ENCODE data around the gene ZFPL1. TPM values are rescaled to one million over a fixed set of nuclear protein-coding genes. Genes with fewer than 3 reads are reported as not detected.

Gene ZFPL1
- total RNA-seq, 4 donors from 2014 or later = 24.1 to 50.7 (median 43.7) TPM

- no peaks in the 10 kb centered on the region for H3K27me3 ChIP-seq
- no peak for TF ChIP-seq CTCF (IDR thresholded peaks at IDR 0.05)
- TF ChIP-seq EP300 (IDR thresholded peaks at IDR 0.05) = no peak
- TF ChIP-seq POLR2A (IDR thresholded peaks at IDR 0.05; ENCODE audit: low read depth) = no peak
- no peak for TF ChIP-seq POLR2AphosphoS5 (IDR thresholded peaks at IDR 0.05)
- no CpG with 5 or more reads among the region's 7 CpGs for WGBS
- intact Hi-C loops (cut with DNase I) = loop anchor here (5.0 kb wide), 1 partner anchor 37 kb away; the partner anchor contains the start of genes CDCA5 and ZFPL1
- no peaks in the 10 kb centered on the region for H3K9me3 ChIP-seq
- H3K4me1 ChIP-seq = peaks cover 29 to 58% (median 42%) of the 10 kb centered on the region in 4 donors
- H3K36me3 ChIP-seq = peaks cover 0 to 27% (median 17%) of the 10 kb centered on the region in 4 donors
- H3K27ac ChIP-seq (replicated peaks in 1 of 4) = no peak overlapping the region
- DNase-seq (ENCODE audit: extremely low spot score) = no peak
- no peak overlapping the region for H3K4me3 ChIP-seq
Measured at GRCh38 chr11:65045728-65046127, 38.3 kb upstream of the ZFPL1 start.

- Histone ChIP-seq H3K4me1 (peaks cover 19 to 43% (median 29%) of the 10 kb centered on the region in 4 donors), H3K36me3 (peaks cover 0 to 27% (median 17%) of the 10 kb centered on the region in 4 donors), H3K27ac (replicated peaks in 1 of 4) (peak overlapping the region; percentile 53 to 74 (median 64)), H3K4me3 (peak overlapping the region; percentile 59 to 68 (median 62)), H3K27me3 (peaks cover 0 to 3% (median 0%) of the 10 kb centered on the region in 4 donors), H3K9me3 (no peaks in the 10 kb centered on the region)
- intact Hi-C loops (cut with DNase I) = loop anchor here (5.0 kb wide), 1 partner anchor 34 kb away; the partner anchor contains the start of genes CDCA5 and ZFPL1
- WGBS = 28% methylated on average over 29 of the region's 56 CpGs
- no peak for TF ChIP-seq EP300 (IDR thresholded peaks at IDR 0.05)
- TF ChIP-seq POLR2AphosphoS5 (IDR thresholded peaks at IDR 0.05) = peak in 1 of 2 donors; percentile 2
- no peak for TF ChIP-seq POLR2A (IDR thresholded peaks at IDR 0.05; ENCODE audit: low read depth)
- no peak for TF ChIP-seq CTCF (IDR thresholded peaks at IDR 0.05)
- no peak for DNase-seq (ENCODE audit: extremely low spot score)
Measured at GRCh38 chr11:65047581-65048422, 36.2 kb upstream of the ZFPL1 start.

- H3K9me3 ChIP-seq = no peaks in the 10 kb centered on the region
- intact Hi-C loops (cut with DNase I) = no loop called here
- H3K27ac ChIP-seq (replicated peaks in 1 of 4) = no peak overlapping the region
- H3K36me3 ChIP-seq = no peaks in the 10 kb centered on the region
- H3K4me3 ChIP-seq = no peak overlapping the region
- TF ChIP-seq POLR2AphosphoS5 (IDR thresholded peaks at IDR 0.05) = no peak
- no peak for TF ChIP-seq EP300 (IDR thresholded peaks at IDR 0.05)
- H3K4me1 ChIP-seq = peaks cover 19 to 22% (median 19%) of the 10 kb centered on the region in 4 donors
- peaks cover 0 to 11% (median 0%) of the 10 kb centered on the region in 4 donors for H3K27me3 ChIP-seq
- DNase-seq (ENCODE audit: extremely low spot score) = no peak
- WGBS = 80% methylated on average over 8 of the region's 9 CpGs
Measured at GRCh38 chr11:65051398-65051858, 32.6 kb upstream of the ZFPL1 start.

GRCh38 chr11:65053827-65054508 is 30.1 kb upstream of the ZFPL1 start:
- Histone ChIP-seq H3K4me3 (no peak overlapping the region), H3K9me3 (no peaks in the 10 kb centered on the region), H3K4me1 (no peaks in the 10 kb centered on the region), H3K27me3 (peaks cover 0 to 11% (median 0%) of the 10 kb centered on the region in 4 donors), H3K27ac (replicated peaks in 1 of 4) (no peak overlapping the region), H3K36me3 (no peaks in the 10 kb centered on the region)
- intact Hi-C loops (cut with DNase I) = no loop called here
- WGBS = 44% methylated on average over 8 of the region's 8 CpGs
- no peak for TF ChIP-seq POLR2AphosphoS5 (IDR thresholded peaks at IDR 0.05)
- no peak for TF ChIP-seq EP300 (IDR thresholded peaks at IDR 0.05)
- no peak for TF ChIP-seq CTCF (IDR thresholded peaks at IDR 0.05)
- no peak for DNase-seq (ENCODE audit: extremely low spot score)

- intact Hi-C loops (cut with DNase I) = no loop called here
- Histone ChIP-seq H3K9me3 (no peaks in the 10 kb centered on the region), H3K36me3 (no peaks in the 10 kb centered on the region), H3K4me3 (no peak overlapping the region), H3K4me1 (no peaks in the 10 kb centered on the region), H3K27ac (replicated peaks in 1 of 4) (no peak overlapping the region), H3K27me3 (peaks cover 0 to 11% (median 0%) of the 10 kb centered on the region in 4 donors)
- 87% methylated on average over 1 of the region's 1 CpG for WGBS
- DNase-seq (ENCODE audit: extremely low spot score) = no peak
- TF ChIP-seq POLR2A (IDR thresholded peaks at IDR 0.05; ENCODE audit: low read depth) (no peak), EP300 (IDR thresholded peaks at IDR 0.05) (no peak), CTCF (IDR thresholded peaks at IDR 0.05) (no peak), POLR2AphosphoS5 (IDR thresholded peaks at IDR 0.05) (no peak)
Measured at GRCh38 chr11:65055538-65055937, 28.5 kb upstream of the ZFPL1 start.

Data from esophagus muscularis mucosa (tissue), 4 donors.